ENCODE measurements around the gene ST6GAL2.

DNA sequence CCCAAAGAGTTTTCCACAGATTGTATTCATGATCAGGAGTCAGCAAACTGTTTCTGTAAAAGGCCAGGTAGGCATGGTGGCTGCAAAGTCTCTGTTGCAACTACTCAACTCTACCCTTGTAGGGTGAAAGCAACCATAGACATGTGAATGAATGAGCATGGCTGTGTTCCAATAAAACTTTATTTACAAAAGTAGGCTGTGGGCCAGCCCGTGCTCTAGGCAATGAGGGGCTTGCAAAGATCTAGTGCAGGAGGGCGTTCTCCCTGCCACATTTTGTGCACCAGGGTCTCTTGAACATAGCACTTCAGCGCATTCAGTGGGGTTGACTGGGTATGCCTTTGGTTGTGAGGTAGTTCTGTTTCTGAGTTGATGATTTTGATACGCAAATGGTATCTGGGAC lies 85.8 kb downstream of the ST6GAL2 start:
- no peak for TF ChIP-seq ZNF501 (tag by site-specific recombination; IDR thresholded peaks at IDR 0.05)
- no peak for TF ChIP-seq KLF10 (tag by site-specific recombination; IDR thresholded peaks at IDR 0.05)
- TF ChIP-seq ZNF76 (tag by site-specific recombination; IDR thresholded peaks at IDR 0.05; ENCODE audit: borderline replicate concordance, low read depth): no peak
- no peak for TF ChIP-seq BCL11A (tag by site-specific recombination; IDR thresholded peaks at IDR 0.05; ENCODE audit: low read depth)
- TF ChIP-seq ZNF175 (tag by site-specific recombination; IDR thresholded peaks at IDR 0.05): no peak
- no peak for TF ChIP-seq MYNN (tag by site-specific recombination; IDR thresholded peaks at IDR 0.05; ENCODE audit: borderline replicate concordance)
- TF ChIP-seq OSR2 (tag by site-specific recombination; IDR thresholded peaks at IDR 0.05): no peak
- TF ChIP-seq, protein P1, sequence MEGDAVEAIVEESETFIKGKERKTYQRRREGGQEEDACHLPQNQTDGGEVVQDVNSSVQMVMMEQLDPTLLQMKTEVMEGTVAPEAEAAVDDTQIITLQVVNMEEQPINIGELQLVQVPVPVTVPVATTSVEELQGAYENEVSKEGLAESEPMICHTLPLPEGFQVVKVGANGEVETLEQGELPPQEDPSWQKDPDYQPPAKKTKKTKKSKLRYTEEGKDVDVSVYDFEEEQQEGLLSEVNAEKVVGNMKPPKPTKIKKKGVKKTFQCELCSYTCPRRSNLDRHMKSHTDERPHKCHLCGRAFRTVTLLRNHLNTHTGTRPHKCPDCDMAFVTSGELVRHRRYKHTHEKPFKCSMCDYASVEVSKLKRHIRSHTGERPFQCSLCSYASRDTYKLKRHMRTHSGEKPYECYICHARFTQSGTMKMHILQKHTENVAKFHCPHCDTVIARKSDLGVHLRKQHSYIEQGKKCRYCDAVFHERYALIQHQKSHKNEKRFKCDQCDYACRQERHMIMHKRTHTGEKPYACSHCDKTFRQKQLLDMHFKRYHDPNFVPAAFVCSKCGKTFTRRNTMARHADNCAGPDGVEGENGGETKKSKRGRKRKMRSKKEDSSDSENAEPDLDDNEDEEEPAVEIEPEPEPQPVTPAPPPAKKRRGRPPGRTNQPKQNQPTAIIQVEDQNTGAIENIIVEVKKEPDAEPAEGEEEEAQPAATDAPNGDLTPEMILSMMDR (tag by site-specific recombination; IDR thresholded peaks at IDR 0.05): no peak
- TF ChIP-seq ZNF335 (tag by site-specific recombination; conservative IDR thresholded peaks at IDR 0.05): no peak
